ENCODE measurements around the gene PLXNC1.
A peak's percentile ranks its signal among the peaks of the same experiment; 100 is the strongest.

PLXNC1 gene

GRCh38 chr12:94165138-94165537 is 16.8 kb downstream of the PLXNC1 start:
- no peak for DNase-seq

- no peak for DNase-seq
Observed at GRCh38 chr12:94165670-94166364, 17.4 kb downstream of the PLXNC1 start.

- DNase-seq = no peak
Observed at GRCh38 chr12:94167071-94167755, 18.8 kb downstream of the PLXNC1 start.

- no peak for DNase-seq
Observed at GRCh38 chr12:94167756-94168416, 19.5 kb downstream of the PLXNC1 start.

- DNase-seq = no peak
Observed at GRCh38 chr12:94169495-94169894, 21.1 kb downstream of the PLXNC1 start.

GRCh38 chr12:94169966-94170689 is 21.8 kb downstream of the PLXNC1 start:
- DNase-seq = no peak

- no peak for DNase-seq
Observed at GRCh38 chr12:94170690-94171594, 22.6 kb downstream of the PLXNC1 start.

GRCh38 chr12:94171595-94171930 is 23.2 kb downstream of the PLXNC1 start:
- DNase-seq = no peak

GRCh38 chr12:94172031-94172430 is 23.7 kb downstream of the PLXNC1 start:
- no peak for DNase-seq

- no peak for DNase-seq
Observed at GRCh38 chr12:94172973-94173372, 24.6 kb downstream of the PLXNC1 start.

GRCh38 chr12:94173660-94174265 is 25.4 kb downstream of the PLXNC1 start:
- no peak for DNase-seq

GRCh38 chr12:94174576-94174975 is 26.2 kb downstream of the PLXNC1 start:
- DNase-seq = no peak

- DNase-seq = no peak
Observed at GRCh38 chr12:94175763-94176668, 27.6 kb downstream of the PLXNC1 start.

GRCh38 chr12:94178054-94178453 is 29.7 kb downstream of the PLXNC1 start:
- DNase-seq = no peak

- DNase-seq = no peak
Observed at GRCh38 chr12:94178882-94179281, 30.5 kb downstream of the PLXNC1 start.

- no peak for DNase-seq
Observed at GRCh38 chr12:94179723-94180122, 31.3 kb downstream of the PLXNC1 start.

GRCh38 chr12:94180558-94181296 is 32.4 kb downstream of the PLXNC1 start:
- no peak for DNase-seq

- peak; percentile 23 for DNase-seq
Observed at GRCh38 chr12:94182986-94183707, 34.8 kb downstream of the PLXNC1 start.

- DNase-seq = no peak
Observed at GRCh38 chr12:94183708-94184379, 35.5 kb downstream of the PLXNC1 start.

All from NCI-H2171 treated with DMSO at 0.1 percent for 48 hours (cell line).